ENCODE results near the gene ZSCAN31. TPM values are rescaled to one million over a fixed set of nuclear protein-coding genes. Genes with fewer than 3 reads are reported as not detected.

Gene ZSCAN31
- total RNA-seq, 1 donor from 2014 or later = 3.6 TPM

GRCh38 chr6:28349892-28350737 lies 14.2 kb upstream of the ZSCAN31 start, which contains the start of gene ZKSCAN3:
ZKSCAN3 (plus strand) TSS chr6:28349947; CDS start chr6:28359587, 9,640 bp downstream.
- ChIA-PET POLR2A (interaction anchor here (0.6 to 2.1 kb wide), 11 partner anchors 9 to 457 kb away, joined by 3 to 19 read pairs (median 4); partner anchors contain the start of genes PGBD1, ZKSCAN8 and ZSCAN26), CTCF (interaction anchor here (0.9 to 1.7 kb wide), 6 partner anchors 15 to 225 kb away, joined by 3 to 7 read pairs (median 3); partner anchors contain the start of genes ZSCAN23 and ZSCAN26)
- peaks cover 7% of the 10 kb centered on the region for H3K27me3 Mint-ChIP-seq
- peak within 1 kb of the TSS; percentile 94 for H3K27ac Mint-ChIP-seq
- DNase-seq = peak; percentile 68
- H3K9me3 Mint-ChIP-seq = no peaks in the 10 kb centered on the region
- TF ChIP-seq, protein P1, sequence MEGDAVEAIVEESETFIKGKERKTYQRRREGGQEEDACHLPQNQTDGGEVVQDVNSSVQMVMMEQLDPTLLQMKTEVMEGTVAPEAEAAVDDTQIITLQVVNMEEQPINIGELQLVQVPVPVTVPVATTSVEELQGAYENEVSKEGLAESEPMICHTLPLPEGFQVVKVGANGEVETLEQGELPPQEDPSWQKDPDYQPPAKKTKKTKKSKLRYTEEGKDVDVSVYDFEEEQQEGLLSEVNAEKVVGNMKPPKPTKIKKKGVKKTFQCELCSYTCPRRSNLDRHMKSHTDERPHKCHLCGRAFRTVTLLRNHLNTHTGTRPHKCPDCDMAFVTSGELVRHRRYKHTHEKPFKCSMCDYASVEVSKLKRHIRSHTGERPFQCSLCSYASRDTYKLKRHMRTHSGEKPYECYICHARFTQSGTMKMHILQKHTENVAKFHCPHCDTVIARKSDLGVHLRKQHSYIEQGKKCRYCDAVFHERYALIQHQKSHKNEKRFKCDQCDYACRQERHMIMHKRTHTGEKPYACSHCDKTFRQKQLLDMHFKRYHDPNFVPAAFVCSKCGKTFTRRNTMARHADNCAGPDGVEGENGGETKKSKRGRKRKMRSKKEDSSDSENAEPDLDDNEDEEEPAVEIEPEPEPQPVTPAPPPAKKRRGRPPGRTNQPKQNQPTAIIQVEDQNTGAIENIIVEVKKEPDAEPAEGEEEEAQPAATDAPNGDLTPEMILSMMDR (IDR thresholded peaks at IDR 0.05) = no peak
- H3K36me3 Mint-ChIP-seq (ENCODE audit: low read depth) = peaks cover 13% of the 10 kb centered on the region
- intact Hi-C loops (cut with micrococcal nuclease) = loop anchor here (1.0 to 5.0 kb wide), 5 partner anchors 15 to 268 kb away; partner anchors contain the start of genes ZNF165, ZSCAN12 and ZSCAN26
- peak within 1 kb of the TSS; percentile 96 for H3K4me3 Mint-ChIP-seq
- peak; percentile 100 for ATAC-seq (ENCODE audit: low read depth)
- peaks cover 28% of the 10 kb centered on the region for H3K4me1 Mint-ChIP-seq

GRCh38 chr6:28349344-28349891 lies 13.5 kb upstream of the ZSCAN31 start:
- no peaks in the 10 kb centered on the region for H3K9me3 Mint-ChIP-seq
- POLR2A ChIA-PET = interaction anchor here (0.6 to 2.1 kb wide), 11 partner anchors 8 to 456 kb away, joined by 3 to 19 read pairs (median 4); partner anchors contain the start of genes PGBD1, ZKSCAN8 and ZSCAN26
- DNase-seq (no peak), ATAC-seq (ENCODE audit: low read depth) (peak; percentile 8)
- TF ChIP-seq, protein P1 (IDR thresholded peaks at IDR 0.05) = no peak
- intact Hi-C loops (cut with micrococcal nuclease) = loop anchor here (1.0 kb wide), 3 partner anchors 14 to 82 kb away; partner anchors contain the start of gene ZSCAN26
- CTCF ChIA-PET = interaction anchor here (0.9 to 1.7 kb wide), 5 partner anchors 14 to 224 kb away, joined by 3 to 7 read pairs (median 3); partner anchors contain the start of genes ZSCAN23 and ZSCAN26
- H3K4me1 Mint-ChIP-seq = peaks cover 28% of the 10 kb centered on the region
- peak overlapping the region; percentile 96 for H3K4me3 Mint-ChIP-seq
- H3K27me3 Mint-ChIP-seq = peaks cover 7% of the 10 kb centered on the region
- H3K36me3 Mint-ChIP-seq (ENCODE audit: low read depth) = peaks cover 13% of the 10 kb centered on the region
- H3K27ac Mint-ChIP-seq = peak overlapping the region; percentile 94

DNA sequence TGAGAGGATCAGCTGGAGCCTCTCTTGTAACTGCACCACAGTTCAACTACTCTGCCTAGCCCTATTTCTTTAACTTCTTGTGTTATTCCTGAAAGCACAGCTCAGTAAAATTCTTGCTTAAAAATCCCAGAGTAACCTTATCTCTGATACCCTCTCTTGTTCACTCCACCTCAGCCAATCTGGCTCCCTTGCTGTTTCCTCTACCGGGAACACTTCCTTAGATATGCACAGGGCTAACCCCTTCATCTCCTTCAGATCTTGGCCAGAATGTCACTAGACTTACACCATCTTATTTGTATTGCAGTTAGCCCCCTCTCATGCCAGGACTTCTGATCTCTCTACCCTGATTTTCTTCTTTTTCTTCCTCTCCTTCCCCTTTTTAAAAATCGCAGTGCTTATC lies 11.2 kb upstream of the ZSCAN31 start:
- intact Hi-C loops (cut with micrococcal nuclease) = no loop called here
- peaks cover 10% of the 10 kb centered on the region for H3K27me3 Mint-ChIP-seq
- no peaks in the 10 kb centered on the region for H3K9me3 Mint-ChIP-seq
- H3K36me3 Mint-ChIP-seq (ENCODE audit: low read depth) = peaks cover 8% of the 10 kb centered on the region
- TF ChIP-seq, protein P1 (IDR thresholded peaks at IDR 0.05) = no peak
- ATAC-seq (ENCODE audit: low read depth) (no peak), DNase-seq (no peak)
- ChIA-PET POLR2A (interaction anchor here (2.1 kb wide), 1 partner anchor 11 kb away, joined by 10 read pairs; the partner anchor contains the start of gene ZSCAN31), CTCF (interaction anchor here (0.9 to 1.1 kb wide), 3 partner anchors 9 to 36 kb away, joined by 3 to 4 read pairs (median 3); no protein-coding TSS in a partner anchor)
- peaks cover 26% of the 10 kb centered on the region for H3K4me1 Mint-ChIP-seq
- no peak overlapping the region for H3K4me3 Mint-ChIP-seq
- no peak overlapping the region for H3K27ac Mint-ChIP-seq

DNA sequence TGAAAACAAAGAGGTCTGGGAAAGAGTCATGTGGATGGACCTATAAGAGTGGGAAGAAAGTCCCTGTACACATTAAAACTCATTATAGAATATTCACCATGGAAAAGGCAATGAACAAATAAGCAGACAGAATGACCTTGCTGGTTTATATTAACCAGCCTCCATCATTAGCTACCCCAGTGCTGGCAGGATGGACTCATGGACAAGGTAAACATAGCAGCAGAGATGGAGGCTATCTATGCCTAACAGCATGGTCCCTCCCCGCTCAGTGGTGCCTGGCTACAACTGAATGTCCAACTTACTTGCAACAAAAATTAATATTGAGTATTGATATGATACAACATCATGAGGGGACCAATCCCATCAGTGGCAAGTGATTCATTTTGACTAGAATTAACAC lies 9.3 kb upstream of the ZSCAN31 start:
- ChIA-PET CTCF (no interaction called here), POLR2A (interaction anchor here (0.8 to 2.1 kb wide), 2 partner anchors 9 to 208 kb away, joined by 3 to 10 read pairs; partner anchors contain the start of gene ZSCAN31)
- DNase-seq (no peak), ATAC-seq (ENCODE audit: low read depth) (no peak)
- TF ChIP-seq, protein P1 (IDR thresholded peaks at IDR 0.05) = no peak
- H3K4me1 Mint-ChIP-seq = peaks cover 9% of the 10 kb centered on the region
- peaks cover 8% of the 10 kb centered on the region for H3K36me3 Mint-ChIP-seq (ENCODE audit: low read depth)
- peaks cover 10% of the 10 kb centered on the region for H3K27me3 Mint-ChIP-seq
- H3K27ac Mint-ChIP-seq = no peak overlapping the region
- peaks cover 7% of the 10 kb centered on the region for H3K9me3 Mint-ChIP-seq
- H3K4me3 Mint-ChIP-seq = no peak overlapping the region
- intact Hi-C loops (cut with micrococcal nuclease) = no loop called here

Measured in activated B cell treated with CpG ODN at 0.5 μM for 24 hours (primary cell).